NCI-H2029 (cell line): ENCODE data around the gene DOC2B.
"Not testable (repeated sequence)": the region's sequence is repeated elsewhere in the genome, so short reads cannot be mapped to it uniquely, and the experiment has no call there.

ENCODE experiments used
- DNase-seq: peaks from one replicate; lab custom pipeline; 2025; lab: John Stamatoyannopoulos, UW

The DOC2B gene

GRCh38 chr17:189444-189843 is 8.0 kb upstream of the DOC2B start:
- no peak for DNase-seq

- no peak for DNase-seq
These were observed 5.7 kb upstream of the DOC2B start for GRCh38 chr17:187130-187529.

GRCh38 chr17:185445-186138 is 4.1 kb upstream of the DOC2B start:
- no peak for DNase-seq

- DNase-seq, result no peak
These were observed 1.6 kb upstream of the DOC2B start for GRCh38 chr17:183021-183420.

GRCh38 chr17:182050-182751 is 751 bp upstream of the DOC2B start:
- DNase-seq, result no peak

GRCh38 chr17:180381-181244 is 837 bp downstream of the DOC2B start:
- DNase-seq, result no peak

- DNase-seq, result no peak
These were observed 1.6 kb downstream of the DOC2B start for GRCh38 chr17:179781-180380.

- no peak for DNase-seq
These were observed 2.4 kb downstream of the DOC2B start for GRCh38 chr17:179066-179432.

- no peak for DNase-seq
These were observed 3.0 kb downstream of the DOC2B start for GRCh38 chr17:178292-179065.

- DNase-seq, result no peak
These were observed 3.7 kb downstream of the DOC2B start for GRCh38 chr17:177762-178161.

- DNase-seq, result no peak
These were observed 4.3 kb downstream of the DOC2B start for GRCh38 chr17:177155-177554.

GRCh38 chr17:173166-173911 is 8.1 kb downstream of the DOC2B start:
- DNase-seq, result no peak

GRCh38 chr17:172401-172800 is 9.0 kb downstream of the DOC2B start:
- DNase-seq, result no peak

GRCh38 chr17:171871-172270 is 9.6 kb downstream of the DOC2B start:
- no peak for DNase-seq

GRCh38 chr17:170130-170670 is 11.2 kb downstream of the DOC2B start:
- DNase-seq, result no peak

- not testable (repeated sequence) for DNase-seq
These were observed 12.8 kb downstream of the DOC2B start for GRCh38 chr17:168614-169013.

- no peak for DNase-seq
These were observed 15.5 kb downstream of the DOC2B start for GRCh38 chr17:165939-166338.

- DNase-seq, result no peak
These were observed 16.9 kb downstream of the DOC2B start for GRCh38 chr17:164303-165235.

- no peak for DNase-seq
These were observed 17.8 kb downstream of the DOC2B start for GRCh38 chr17:163514-164098.
